Adipocyte (in vitro differentiated cells): ENCODE results near the gene CSPG4.

Experiments
- DNase-seq: peaks from one replicate; pipeline ENCODE4 v3.0.0-alpha.2; 2015; ENCODE audit warnings: low read depth
- H3K27me3 ChIP-seq: replicated peaks from 2 replicates; pipeline ENCODE4 v1.7.0; 2013; ENCODE audit warnings: mild to moderate bottlenecking, low read length, moderate library complexity; ENCODE audit not compliant: control insufficient read depth, insufficient read depth
- H3K36me3 ChIP-seq: 2 replicates; pipeline ENCODE4 v1.7.0; 2013; ENCODE audit warnings: low read length, mild to moderate bottlenecking, moderate library complexity; ENCODE audit not compliant: control insufficient read depth, insufficient read depth, severe bottlenecking
- H3K4me1 ChIP-seq: 2 replicates; pipeline ENCODE4 v1.7.0; 2013; ENCODE audit warnings: mild to moderate bottlenecking, low read length, moderate library complexity; ENCODE audit not compliant: control insufficient read depth, insufficient read depth
- H3K4me3 ChIP-seq: 2 replicates; pipeline ENCODE4 v1.7.0; 2013; ENCODE audit warnings: mild to moderate bottlenecking, low read length, moderate library complexity
- H3K9ac ChIP-seq: 2 replicates; pipeline ENCODE4 v1.7.0; 2013; ENCODE audit warnings: mild to moderate bottlenecking, low read length, moderate library complexity
- H3K9me3 ChIP-seq: 2 replicates; pipeline ENCODE4 v1.7.0; 2013; ENCODE audit warnings: mild to moderate bottlenecking, low read length, moderate library complexity; ENCODE audit not compliant: control insufficient read depth

Gene CSPG4

GRCh38 chr15:75729326-75730069 lies 16.9 kb upstream of the CSPG4 start:
- Histone ChIP-seq H3K27me3 (no peaks in the 10 kb centered on the region), H3K9ac (no peak overlapping the region), H3K9me3 (no peaks in the 10 kb centered on the region), H3K4me3 (no peak overlapping the region), H3K4me1 (peaks cover 9% of the 10 kb centered on the region), H3K36me3 (no peaks in the 10 kb centered on the region)
- DNase-seq = no peak

- no peaks in the 10 kb centered on the region for H3K9me3 ChIP-seq
- no peaks in the 10 kb centered on the region for H3K27me3 ChIP-seq
- H3K4me3 ChIP-seq = no peak overlapping the region
- DNase-seq = peak; percentile 54
- no peaks in the 10 kb centered on the region for H3K36me3 ChIP-seq
- peaks cover 20% of the 10 kb centered on the region for H3K4me1 ChIP-seq
- no peak overlapping the region for H3K9ac ChIP-seq
Measured at GRCh38 chr15:75727851-75728715, 15.4 kb upstream of the CSPG4 start.

GRCh38 chr15:75727031-75727531 lies 14.4 kb upstream of the CSPG4 start:
- no peaks in the 10 kb centered on the region for H3K36me3 ChIP-seq
- DNase-seq = no peak
- H3K4me1 ChIP-seq = peaks cover 20% of the 10 kb centered on the region
- H3K27me3 ChIP-seq = no peaks in the 10 kb centered on the region
- H3K9ac ChIP-seq = no peak overlapping the region
- no peak overlapping the region for H3K4me3 ChIP-seq
- no peaks in the 10 kb centered on the region for H3K9me3 ChIP-seq

GRCh38 chr15:75725719-75726607 lies 13.3 kb upstream of the CSPG4 start:
- no peak overlapping the region for H3K9ac ChIP-seq

GRCh38 chr15:75725006-75725718 lies 12.5 kb upstream of the CSPG4 start:
- Histone ChIP-seq H3K36me3 (no peaks in the 10 kb centered on the region), H3K4me1 (peaks cover 17% of the 10 kb centered on the region), H3K9ac (no peak overlapping the region), H3K9me3 (no peaks in the 10 kb centered on the region), H3K4me3 (no peak overlapping the region), H3K27me3 (no peaks in the 10 kb centered on the region)
- no peak for DNase-seq

More at GRCh38 chr15:75725719-75726607, 13.3 kb upstream of the CSPG4 start:
- H3K9me3 ChIP-seq = no peaks in the 10 kb centered on the region
- no peak overlapping the region for H3K4me3 ChIP-seq
- no peak for DNase-seq
- H3K27me3 ChIP-seq = no peaks in the 10 kb centered on the region
- H3K4me1 ChIP-seq = peaks cover 17% of the 10 kb centered on the region
- H3K36me3 ChIP-seq = no peaks in the 10 kb centered on the region

GRCh38 chr15:75723847-75724660 lies 11.4 kb upstream of the CSPG4 start:
- H3K36me3 ChIP-seq = no peaks in the 10 kb centered on the region
- DNase-seq = peak; percentile 97

GRCh38 chr15:75723171-75723846 lies 10.7 kb upstream of the CSPG4 start:
- Histone ChIP-seq H3K27me3 (no peaks in the 10 kb centered on the region), H3K4me1 (peaks cover 23% of the 10 kb centered on the region), H3K9me3 (no peaks in the 10 kb centered on the region), H3K36me3 (no peaks in the 10 kb centered on the region), H3K9ac (no peak overlapping the region), H3K4me3 (no peak overlapping the region)
- no peak for DNase-seq

More at GRCh38 chr15:75723847-75724660, 11.4 kb upstream of the CSPG4 start:
- Histone ChIP-seq H3K9ac (peak overlapping the region; percentile 57), H3K4me1 (peaks cover 17% of the 10 kb centered on the region), H3K27me3 (no peaks in the 10 kb centered on the region), H3K9me3 (no peaks in the 10 kb centered on the region), H3K4me3 (no peak overlapping the region)

GRCh38 chr15:75721923-75722870 lies 9.5 kb upstream of the CSPG4 start:
- H3K9me3 ChIP-seq = no peaks in the 10 kb centered on the region
- no peak for DNase-seq
- H3K36me3 ChIP-seq = no peaks in the 10 kb centered on the region
- no peak overlapping the region for H3K9ac ChIP-seq
- no peaks in the 10 kb centered on the region for H3K27me3 ChIP-seq
- H3K4me3 ChIP-seq = no peak overlapping the region
- H3K4me1 ChIP-seq = peaks cover 34% of the 10 kb centered on the region

- Histone ChIP-seq H3K9me3 (no peaks in the 10 kb centered on the region), H3K27me3 (no peaks in the 10 kb centered on the region), H3K9ac (no peak overlapping the region), H3K4me3 (no peak overlapping the region), H3K4me1 (peaks cover 40% of the 10 kb centered on the region), H3K36me3 (no peaks in the 10 kb centered on the region)
- DNase-seq = no peak
Measured at GRCh38 chr15:75721480-75721922, 8.9 kb upstream of the CSPG4 start.
